ENCODE results near the gene ZNF337. TPM values are rescaled to one million over a fixed set of nuclear protein-coding genes. Genes with fewer than 3 reads are reported as not detected.

The ZNF337 gene
- total RNA-seq, 1 experiment from 2014 or later: 10.3 TPM

GRCh38 chr20:25692499-25692898 lies 4.2 kb downstream of the ZNF337 start:
- Histone ChIP-seq H3K79me2 (ENCODE audit: insufficient read depth, low read length) (no peaks in the 10 kb centered on the region), H3K18ac (ENCODE audit: insufficient read length, low read depth, low read length) (no peak overlapping the region), H3K9ac (ENCODE audit: extremely low read depth, insufficient read length, low read length) (no peak overlapping the region), H3K4ac (ENCODE audit: low read depth, low read length) (no peak overlapping the region), H3K56ac (ENCODE audit: insufficient read length, low read depth, low read length) (no peak overlapping the region), H2BK15ac (ENCODE audit: low read depth, low read length) (no peak overlapping the region), H3K23me2 (ENCODE audit: insufficient read length, low read depth, low read length, poor library complexity, severe bottlenecking) (no peaks in the 10 kb centered on the region), H3K27ac (ENCODE audit: insufficient read length, low read depth, low read length) (no peak overlapping the region), H3K79me1 (ENCODE audit: insufficient read depth, low read depth, low read length, poor library complexity, severe bottlenecking) (no peaks in the 10 kb centered on the region), H3K4me2 (ENCODE audit: insufficient read depth, insufficient read length, low read length) (no peak overlapping the region), H2BK12ac (ENCODE audit: insufficient read length, low read depth, low read length) (no peak overlapping the region), H3K4me1 (ENCODE audit: insufficient read depth, low read length) (no peaks in the 10 kb centered on the region), H3T11ph (ENCODE audit: low read length) (no peak overlapping the region), H2BK5ac (ENCODE audit: insufficient read length, low read length) (no peak overlapping the region), H4K8ac (replicated peaks; ENCODE audit: insufficient read length, low read depth, low read length) (no peak overlapping the region), H4K91ac (ENCODE audit: insufficient read length, low read depth, low read length) (no peak overlapping the region), H3K23ac (ENCODE audit: insufficient read length, low read depth, low read length) (no peak overlapping the region), H2AK5ac (ENCODE audit: insufficient read length, low read length) (no peak overlapping the region), H4K20me1 (ENCODE audit: control insufficient read depth, insufficient read depth, insufficient read length) (no peaks in the 10 kb centered on the region), H3K9me3 (ENCODE audit: control insufficient read depth, low read depth, low read length) (no peaks in the 10 kb centered on the region), H2BK20ac (ENCODE audit: low read depth, low read length, poor library complexity, severe bottlenecking) (no peak overlapping the region), H3K14ac (ENCODE audit: insufficient read depth, low read length) (no peak overlapping the region), H2BK120ac (ENCODE audit: low read depth, low read length, poor library complexity, severe bottlenecking) (no peak overlapping the region), H2AFZ (ENCODE audit: low read length) (no peak overlapping the region), H4K5ac (ENCODE audit: insufficient read length, low read depth, low read length) (no peak overlapping the region), H3K27me3 (ENCODE audit: insufficient read depth, low read length) (no peaks in the 10 kb centered on the region)
- Mint-ChIP-seq H3K9me3 (no peaks in the 10 kb centered on the region), H3K27me3 (ENCODE audit: low read depth) (no peaks in the 10 kb centered on the region), H3K4me3 (no peak overlapping the region), H3K36me3 (ENCODE audit: insufficient read depth in 1 of 3, low read depth in 3 of 3) (peaks cover 3 to 15% (median 13%) of the 10 kb centered on the region in 3 experiments; a peak in 6 of 7 replicates), H3K27ac (no peak overlapping the region), H3K4me1 (peaks cover 5 to 8% of the 10 kb centered on the region in 2 experiments; a peak in 3 of 4 replicates)
- no peak for TF ChIP-seq CTCF (conservative IDR thresholded peaks at IDR 0.05)
- no peak for DNase-seq
- WGBS (ENCODE audit: extremely low coverage, insufficient read length, low lambda C conversion rate): no CpG with 5 or more reads among the region's 2 CpGs
